ENCODE data around the gene SLC15A4. TPM values are rescaled to one million over a fixed set of nuclear protein-coding genes. Genes with fewer than 3 reads are reported as not detected.

SLC15A4 gene
- total and polyA plus RNA-seq, 2 donors (not counting 3 experiments of a cell fraction or from before 2014, with no cell fraction given): 19.6 to 24.5 TPM

- POLR2A ChIA-PET: no interaction called here
- H4K20me1 ChIP-seq (replicated peaks; ENCODE audit: control insufficient read depth, extremely low read depth, insufficient read depth, low read length): no peaks in the 10 kb centered on the region
- no peaks in the 10 kb centered on the region for H3K9me1 ChIP-seq (replicated peaks; ENCODE audit: control insufficient read depth, extremely low read depth, insufficient read depth, low read length)
- CTCF ChIA-PET: no interaction called here
- H3K27me3 ChIP-seq (ENCODE audit: control insufficient read depth in 2 of 2, insufficient read depth in 2 of 2, low read length in 2 of 2): no peaks in the 10 kb centered on the region
- H3K9ac ChIP-seq (replicated peaks; ENCODE audit: extremely low read depth, insufficient read depth, low read length): no peak overlapping the region
- H3K4me1 ChIP-seq (ENCODE audit: control insufficient read depth, extremely low read depth, insufficient read depth, low read length): no peaks in the 10 kb centered on the region
- intact Hi-C loops (cut with micrococcal nuclease) (no loop called here), dilution Hi-C loops (cut with MboI; ENCODE audit: extremely low pct_ligation_motif_present, low sequenced_read_pairs) (no loop called here)
- H3K79me2 ChIP-seq (ENCODE audit: control insufficient read depth, insufficient read depth, low read length): no peaks in the 10 kb centered on the region
- no peak overlapping the region for H3K4me3 ChIP-seq (replicated peaks in 1 of 3; ENCODE audit: insufficient read depth in 1 of 3, low read depth in 1 of 3, low read length in 3 of 3)
- peaks cover 2% of the 10 kb centered on the region for H3K9me3 ChIP-seq (replicated peaks; ENCODE audit: control insufficient read depth, insufficient read depth, low read length)
- FAIRE-seq (no peak), DNase-seq (ENCODE audit: low read depth, low spot score) (no peak)
- no TSS peak for BruUV-seq (replicated peaks)
- H3K4me2 ChIP-seq (ENCODE audit: insufficient read depth, low read length): no peak overlapping the region
- H3K36me3 ChIP-seq (ENCODE audit: control insufficient read depth in 2 of 2, extremely low read depth in 1 of 2, insufficient read depth in 2 of 2, low read length in 2 of 2): no peaks in the 10 kb centered on the region
- no peak overlapping the region for H2AFZ ChIP-seq (ENCODE audit: low read depth, low read length)
- no peak overlapping the region for H3K27ac ChIP-seq (ENCODE audit: insufficient read depth, low read depth, low read length)
- no peak for TF ChIP-seq GATA2 (IDR thresholded peaks at IDR 0.05; ENCODE audit: insufficient read depth, insufficient read length, low read depth, low read length)
- no peak for TF ChIP-seq JUN (IDR thresholded peaks at IDR 0.05; ENCODE audit: borderline replicate concordance, insufficient read depth, insufficient read length, low read depth)
- no peak for TF ChIP-seq CTCF (IDR thresholded peaks at IDR 0.05; ENCODE audit: extremely low read depth in 1 of 2, insufficient read depth in 1 of 2, low read depth in 1 of 2, low read length in 2 of 2)
- no peak for TF ChIP-seq FOS (IDR thresholded peaks at IDR 0.05; ENCODE audit: borderline replicate concordance, insufficient read depth, low read length)
- TF ChIP-seq POLR2A (IDR thresholded peaks at IDR 0.05; ENCODE audit: low read depth, low read length): no peak
- no peak for TF ChIP-seq POLR2AphosphoS5 (IDR thresholded peaks at IDR 0.05; ENCODE audit: insufficient read depth, low read depth, low read length)
- TF ChIP-seq EZH2 (IDR thresholded peaks at IDR 0.05; ENCODE audit: borderline replicate concordance, low read depth, low read length, severe bottlenecking): no peak
- no peak for TF ChIP-seq MYC (IDR thresholded peaks at IDR 0.05; ENCODE audit: low read depth, low read length)
- no peak for TF ChIP-seq MAX (IDR thresholded peaks at IDR 0.05; ENCODE audit: insufficient read depth, insufficient read length)
Observed at GRCh38 chr12:128761379-128761790, 62.4 kb downstream of the SLC15A4 start.

All from endothelial cell of umbilical vein (primary cell).